NK-92 treated with Interleukin-12 subunit alpha and Interleukin-12 subunit beta, amount 100 ng/mL, for 24 hours (cell line): ENCODE data around the gene PPP2R2D.
"Not testable (repeated sequence)": the region's sequence is repeated elsewhere in the genome, so short reads cannot be mapped to it uniquely, and the experiment has no call there.

Experiments
- DNase-seq: peaks from one replicate; lab custom pipeline; 2025; lab: John Stamatoyannopoulos, UW

Gene PPP2R2D

GRCh38 chr10:131977323-131978096 is 76.7 kb downstream of the PPP2R2D start:
- no peak for DNase-seq

- DNase-seq = no peak
Measured at GRCh38 chr10:131978366-131978765, 77.6 kb downstream of the PPP2R2D start.

- no peak for DNase-seq
Measured at GRCh38 chr10:131978851-131979250, 78.0 kb downstream of the PPP2R2D start.

- no peak for DNase-seq
Measured at GRCh38 chr10:131979336-131979735, 78.5 kb downstream of the PPP2R2D start.

- no peak for DNase-seq
Measured at GRCh38 chr10:131979821-131980270, 79.0 kb downstream of the PPP2R2D start.

- no peak for DNase-seq
Measured at GRCh38 chr10:131980321-131980720, 79.5 kb downstream of the PPP2R2D start.

- DNase-seq = no peak
Measured at GRCh38 chr10:131980761-131981428, 80.1 kb downstream of the PPP2R2D start.

- no peak for DNase-seq
Measured at GRCh38 chr10:131981429-131982184, 80.8 kb downstream of the PPP2R2D start, which contains the start of gene BNIP3. TSS of gene BNIP3 (minus strand) at chr10:131981923. CDS start at chr10:131981806, 117 bp downstream.

GRCh38 chr10:131982185-131982756 is 81.5 kb downstream of the PPP2R2D start:
- no peak for DNase-seq

GRCh38 chr10:131982796-131983195 is 82.0 kb downstream of the PPP2R2D start:
- DNase-seq = no peak

GRCh38 chr10:131983780-131984179 is 83.0 kb downstream of the PPP2R2D start:
- no peak for DNase-seq

GRCh38 chr10:131986851-131987250 is 86.0 kb downstream of the PPP2R2D start:
- DNase-seq = not testable (repeated sequence)

GRCh38 chr10:131987301-131987700 is 86.5 kb downstream of the PPP2R2D start:
- DNase-seq = not testable (repeated sequence)

- not testable (repeated sequence) for DNase-seq
Measured at GRCh38 chr10:131987786-131988185, 87.0 kb downstream of the PPP2R2D start.

GRCh38 chr10:131991726-131992125 is 90.9 kb downstream of the PPP2R2D start:
- no peak for DNase-seq

GRCh38 chr10:131993275-131993674 is 92.5 kb downstream of the PPP2R2D start:
- DNase-seq = no peak

- no peak for DNase-seq
Measured at GRCh38 chr10:131994435-131994834, 93.6 kb downstream of the PPP2R2D start.

- no peak for DNase-seq
Measured at GRCh38 chr10:131996466-131997365, 95.9 kb downstream of the PPP2R2D start.

GRCh38 chr10:131997366-131998049 is 96.7 kb downstream of the PPP2R2D start:
- no peak for DNase-seq

GRCh38 chr10:131998050-131998844 is 97.4 kb downstream of the PPP2R2D start:
- DNase-seq = no peak
